H1 (cell line): ENCODE measurements around the gene FAM76A. TPM values are rescaled to one million over a fixed set of nuclear protein-coding genes. Genes with fewer than 3 reads are reported as not detected.

Experiments used
- BCL11A ChIP-seq, 2 experiments: IDR thresholded peaks; one replicate each; pipeline ENCODE4 v1.6.1; 2011; ENCODE audit warnings: low read depth in 2 of 2, low read length in 2 of 2, mild to moderate bottlenecking in 2 of 2
- BRCA1 ChIP-seq: IDR thresholded peaks from 2 replicates; pipeline ENCODE4 v1.6.1; 2012; ENCODE audit warnings: low read depth, low read length, improper control_type of control experiment
- CEBPB ChIP-seq: IDR thresholded peaks from 2 replicates; pipeline ENCODE4 v1.6.1; 2012; ENCODE audit warnings: low read depth, low read length
- GTF2F1 ChIP-seq: IDR thresholded peaks from 2 replicates; pipeline ENCODE4 v1.6.1; 2012; ENCODE audit warnings: low read depth, low read length, improper control_type of control experiment, borderline replicate concordance
- KDM4A ChIP-seq: IDR thresholded peaks from one replicate; pipeline ENCODE4 v1.7.1; 2012; ENCODE audit warnings: low read depth, mild to moderate bottlenecking, moderate library complexity, low read length, inconsistent platforms; ENCODE audit not compliant: severe bottlenecking
- PHF8 ChIP-seq: fragments of 200-600 bp; sonication (generic); conservative IDR thresholded peaks from 2 replicates; pipeline ENCODE4 v1.7.1; 2012; ENCODE audit warnings: low read depth, mild to moderate bottlenecking, inconsistent platforms, low read length, moderate library complexity
- RNF2 ChIP-seq: fragments of 200-900, 300-1000 bp; sonication (generic); IDR thresholded peaks from 2 replicates; pipeline ENCODE4 v1.7.1; 2016; ENCODE audit warnings: borderline replicate concordance, low read depth, mild to moderate bottlenecking, antibody characterized with exemption, low read length; ENCODE audit not compliant: poor library complexity, severe bottlenecking; ENCODE audit errors: missing control alignments
- polyA plus RNA-seq, 7 experiments: library from polyadenylated mRNA; depleted of rRNA in 3 of 7; stranded (reverse) in 5 of 7; unstranded in 2 of 7; fragments of >200 nt in 5 of 7; fragments of 200-250 nt in 2 of 7; gene quantifications; 1 replicate in 5 of 7; 2 replicates in 1 of 7; 4 replicates in 1 of 7; pipeline versions ENCODE4 v1.2.1 to v1.2.3, GENCODE V29; 2011 to 2013; ENCODE audit warnings: missing spikeins in 2 of 7, mixed read lengths in 2 of 7
- total RNA-seq: library from RNA; stranded (reverse); fragmentation: NEBNext Ultra II Directional; extraction: Animal tissue kit (Norgen Biotek cat#: 25700); gene quantifications from 2 replicates; pipeline ENCODE4 v1.2.1, GENCODE V29; 2021
- TF ChIP-seq, protein P1 (sequence below): fragments of 300-600 bp; sonication (generic); IDR thresholded peaks from 2 replicates; pipeline ENCODE4 v1.7.1; 2012; ENCODE audit warnings: low read length, moderate library complexity, mild to moderate bottlenecking, inconsistent platforms; ENCODE audit not compliant: insufficient replicate concordance

FAM76A gene
- total and polyA plus RNA-seq, 2 of the 8 experiments (the other 6 are each of a cell fraction or from before 2014, with no cell fraction given) = 3.4 to 16.2 TPM

DNA sequence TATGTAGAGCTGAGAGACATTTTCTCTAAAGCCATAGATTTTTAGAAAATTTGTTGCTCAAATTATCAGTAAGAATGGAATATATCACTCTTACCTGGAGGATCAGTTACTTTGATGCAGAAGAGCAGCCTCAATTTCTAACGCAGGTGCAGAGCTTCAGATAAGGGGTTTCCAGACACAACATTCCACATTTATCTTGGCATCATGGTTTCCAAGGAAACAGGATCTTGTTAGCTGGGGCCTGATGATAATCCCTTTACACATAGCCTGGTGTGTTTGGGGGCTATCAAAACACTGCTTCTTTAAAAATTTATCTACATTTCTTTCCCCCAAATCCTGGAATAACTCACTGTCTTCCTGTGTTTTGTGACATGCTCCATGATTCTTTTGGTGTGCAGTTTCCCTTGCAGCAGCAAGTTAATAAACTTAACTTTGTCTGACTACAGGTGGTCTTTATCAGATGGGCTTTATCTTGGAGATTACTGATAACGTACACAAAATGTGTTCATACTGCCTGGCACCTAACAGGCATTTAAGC is 44.6 kb downstream of the FAM76A start (continued):
- TF ChIP-seq, protein P1, sequence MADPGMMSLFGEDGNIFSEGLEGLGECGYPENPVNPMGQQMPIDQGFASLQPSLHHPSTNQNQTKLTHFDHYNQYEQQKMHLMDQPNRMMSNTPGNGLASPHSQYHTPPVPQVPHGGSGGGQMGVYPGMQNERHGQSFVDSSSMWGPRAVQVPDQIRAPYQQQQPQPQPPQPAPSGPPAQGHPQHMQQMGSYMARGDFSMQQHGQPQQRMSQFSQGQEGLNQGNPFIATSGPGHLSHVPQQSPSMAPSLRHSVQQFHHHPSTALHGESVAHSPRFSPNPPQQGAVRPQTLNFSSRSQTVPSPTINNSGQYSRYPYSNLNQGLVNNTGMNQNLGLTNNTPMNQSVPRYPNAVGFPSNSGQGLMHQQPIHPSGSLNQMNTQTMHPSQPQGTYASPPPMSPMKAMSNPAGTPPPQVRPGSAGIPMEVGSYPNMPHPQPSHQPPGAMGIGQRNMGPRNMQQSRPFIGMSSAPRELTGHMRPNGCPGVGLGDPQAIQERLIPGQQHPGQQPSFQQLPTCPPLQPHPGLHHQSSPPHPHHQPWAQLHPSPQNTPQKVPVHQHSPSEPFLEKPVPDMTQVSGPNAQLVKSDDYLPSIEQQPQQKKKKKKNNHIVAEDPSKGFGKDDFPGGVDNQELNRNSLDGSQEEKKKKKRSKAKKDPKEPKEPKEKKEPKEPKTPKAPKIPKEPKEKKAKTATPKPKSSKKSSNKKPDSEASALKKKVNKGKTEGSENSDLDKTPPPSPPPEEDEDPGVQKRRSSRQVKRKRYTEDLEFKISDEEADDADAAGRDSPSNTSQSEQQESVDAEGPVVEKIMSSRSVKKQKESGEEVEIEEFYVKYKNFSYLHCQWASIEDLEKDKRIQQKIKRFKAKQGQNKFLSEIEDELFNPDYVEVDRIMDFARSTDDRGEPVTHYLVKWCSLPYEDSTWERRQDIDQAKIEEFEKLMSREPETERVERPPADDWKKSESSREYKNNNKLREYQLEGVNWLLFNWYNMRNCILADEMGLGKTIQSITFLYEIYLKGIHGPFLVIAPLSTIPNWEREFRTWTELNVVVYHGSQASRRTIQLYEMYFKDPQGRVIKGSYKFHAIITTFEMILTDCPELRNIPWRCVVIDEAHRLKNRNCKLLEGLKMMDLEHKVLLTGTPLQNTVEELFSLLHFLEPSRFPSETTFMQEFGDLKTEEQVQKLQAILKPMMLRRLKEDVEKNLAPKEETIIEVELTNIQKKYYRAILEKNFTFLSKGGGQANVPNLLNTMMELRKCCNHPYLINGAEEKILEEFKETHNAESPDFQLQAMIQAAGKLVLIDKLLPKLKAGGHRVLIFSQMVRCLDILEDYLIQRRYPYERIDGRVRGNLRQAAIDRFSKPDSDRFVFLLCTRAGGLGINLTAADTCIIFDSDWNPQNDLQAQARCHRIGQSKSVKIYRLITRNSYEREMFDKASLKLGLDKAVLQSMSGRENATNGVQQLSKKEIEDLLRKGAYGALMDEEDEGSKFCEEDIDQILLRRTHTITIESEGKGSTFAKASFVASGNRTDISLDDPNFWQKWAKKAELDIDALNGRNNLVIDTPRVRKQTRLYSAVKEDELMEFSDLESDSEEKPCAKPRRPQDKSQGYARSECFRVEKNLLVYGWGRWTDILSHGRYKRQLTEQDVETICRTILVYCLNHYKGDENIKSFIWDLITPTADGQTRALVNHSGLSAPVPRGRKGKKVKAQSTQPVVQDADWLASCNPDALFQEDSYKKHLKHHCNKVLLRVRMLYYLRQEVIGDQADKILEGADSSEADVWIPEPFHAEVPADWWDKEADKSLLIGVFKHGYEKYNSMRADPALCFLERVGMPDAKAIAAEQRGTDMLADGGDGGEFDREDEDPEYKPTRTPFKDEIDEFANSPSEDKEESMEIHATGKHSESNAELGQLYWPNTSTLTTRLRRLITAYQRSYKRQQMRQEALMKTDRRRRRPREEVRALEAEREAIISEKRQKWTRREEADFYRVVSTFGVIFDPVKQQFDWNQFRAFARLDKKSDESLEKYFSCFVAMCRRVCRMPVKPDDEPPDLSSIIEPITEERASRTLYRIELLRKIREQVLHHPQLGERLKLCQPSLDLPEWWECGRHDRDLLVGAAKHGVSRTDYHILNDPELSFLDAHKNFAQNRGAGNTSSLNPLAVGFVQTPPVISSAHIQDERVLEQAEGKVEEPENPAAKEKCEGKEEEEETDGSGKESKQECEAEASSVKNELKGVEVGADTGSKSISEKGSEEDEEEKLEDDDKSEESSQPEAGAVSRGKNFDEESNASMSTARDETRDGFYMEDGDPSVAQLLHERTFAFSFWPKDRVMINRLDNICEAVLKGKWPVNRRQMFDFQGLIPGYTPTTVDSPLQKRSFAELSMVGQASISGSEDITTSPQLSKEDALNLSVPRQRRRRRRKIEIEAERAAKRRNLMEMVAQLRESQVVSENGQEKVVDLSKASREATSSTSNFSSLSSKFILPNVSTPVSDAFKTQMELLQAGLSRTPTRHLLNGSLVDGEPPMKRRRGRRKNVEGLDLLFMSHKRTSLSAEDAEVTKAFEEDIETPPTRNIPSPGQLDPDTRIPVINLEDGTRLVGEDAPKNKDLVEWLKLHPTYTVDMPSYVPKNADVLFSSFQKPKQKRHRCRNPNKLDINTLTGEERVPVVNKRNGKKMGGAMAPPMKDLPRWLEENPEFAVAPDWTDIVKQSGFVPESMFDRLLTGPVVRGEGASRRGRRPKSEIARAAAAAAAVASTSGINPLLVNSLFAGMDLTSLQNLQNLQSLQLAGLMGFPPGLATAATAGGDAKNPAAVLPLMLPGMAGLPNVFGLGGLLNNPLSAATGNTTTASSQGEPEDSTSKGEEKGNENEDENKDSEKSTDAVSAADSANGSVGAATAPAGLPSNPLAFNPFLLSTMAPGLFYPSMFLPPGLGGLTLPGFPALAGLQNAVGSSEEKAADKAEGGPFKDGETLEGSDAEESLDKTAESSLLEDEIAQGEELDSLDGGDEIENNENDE = no peak
- TF ChIP-seq BCL11A (IDR thresholded peaks at IDR 0.05; ENCODE audit: low read depth in 2 of 2, low read length in 2 of 2) (no peak), GTF2F1 (no peak), KDM4A (no peak), CEBPB (no peak), PHF8 (no peak), RNF2 (no peak), BRCA1 (no peak)
